Small intestine (tissue), 7 donors: ENCODE measurements around the gene OR5B2. TPM values are rescaled to one million over a fixed set of nuclear protein-coding genes. Genes with fewer than 3 reads are reported as not detected.

ENCODE experiments used
- DNase-seq, 2 donors: peaks; one replicate each; pipeline versions ENCODE4 v3.0.0 to v3.0.0-alpha.2; 2013
- FAIRE-seq: peaks from 2 replicates; lab custom pipeline; 2012; peaks lifted over from hg19 to GRCh38; lab: Jason Lieb, UNC
- H3K27ac ChIP-seq, 3 donors: one replicate each; pipeline ENCODE4 v1.5.1; 2013; ENCODE audit warnings: low read length in 2 of 3, mild to moderate bottlenecking in 2 of 3, control low read depth in 1 of 3, inconsistent platforms in 1 of 3, low read depth in 1 of 3, moderate library complexity in 1 of 3
- H3K27me3 ChIP-seq, 3 donors: one replicate each; pipeline ENCODE4 v1.6.1; 2013; ENCODE audit warnings: low read length in 3 of 3, inconsistent platforms in 1 of 3; ENCODE audit not compliant: control insufficient read depth in 3 of 3, insufficient read depth in 3 of 3
- H3K36me3 ChIP-seq, 3 donors: one replicate each; pipeline ENCODE4 v1.6.1; 2013; ENCODE audit warnings: low read length in 3 of 3, inconsistent platforms in 1 of 3, low read depth in 1 of 3, mild to moderate bottlenecking in 1 of 3, moderate library complexity in 1 of 3; ENCODE audit not compliant: control insufficient read depth in 3 of 3, insufficient read depth in 2 of 3
- H3K4me1 ChIP-seq, 3 donors: one replicate each; pipeline ENCODE4 v1.6.1; 2013; ENCODE audit warnings: low read length in 2 of 3, inconsistent platforms in 1 of 3, low read depth in 1 of 3, mild to moderate bottlenecking in 1 of 3, moderate library complexity in 1 of 3; ENCODE audit not compliant: control insufficient read depth in 3 of 3, insufficient read depth in 2 of 3
- H3K4me3 ChIP-seq, 3 donors: one replicate each; pipeline ENCODE4 v1.5.1; 2013; ENCODE audit warnings: low read length in 3 of 3, control low read depth in 1 of 3, inconsistent platforms in 1 of 3, low read depth in 1 of 3, mild to moderate bottlenecking in 1 of 3, moderate library complexity in 1 of 3
- H3K9me3 ChIP-seq, 2 donors: one replicate each; pipeline ENCODE4 v1.6.1; 2013; ENCODE audit warnings: low read depth in 1 of 2, low read length in 1 of 2; ENCODE audit not compliant: control insufficient read depth in 2 of 2, insufficient read depth in 1 of 2
- WGBS, 3 donors: extraction: QIAGEN DNeasy Blood & Tissue Kit; methylation state at CpG; one replicate each; pipeline ENCODE4 v1.1.7; 2013; 5-methylcytosine and 5-hydroxymethylcytosine counted together
- polyA plus RNA-seq, 4 donors: library from polyadenylated mRNA; stranded (reverse) in 3 of 4; unstranded in 1 of 4; fragments of 200-250 nt in 3 of 4; fragments of 120-200 nt in 1 of 4; gene quantifications; one replicate each; pipeline versions ENCODE4 v1.2.1 to v1.2.3, GENCODE V29; 2013
- donor health status: healthy with polysubstance abuse.
- donor health status: control.
- donor health status: control.
- donor health status: Bipolar disorder and iron deficiency.
- donor health status: healthy.

The OR5B2 gene
- polyA plus RNA-seq, 4 donors, result not detected

GRCh38 chr11:58390551-58391063 lies 37.3 kb downstream of the OR5B2 start:
- no peaks in the 10 kb centered on the region for H3K36me3 ChIP-seq
- no peak overlapping the region for H3K4me3 ChIP-seq
- DNase-seq, result no peak
- 76 to 85% (median 82%) methylated on average over 17 to 18 of the region's 18 CpGs for WGBS, 3 donors
- FAIRE-seq, result no peak
- no peaks in the 10 kb centered on the region for H3K4me1 ChIP-seq
- no peak overlapping the region for H3K27ac ChIP-seq
- H3K9me3 ChIP-seq, result peaks cover 0 to 10% of the 10 kb centered on the region in 2 donors
- H3K27me3 ChIP-seq, result no peaks in the 10 kb centered on the region

Other genes with a start within 250 kb of the OR5B2 start
- gene OR9Q2, start 239.1 kb downstream of the OR5B2 start, polyA plus RNA-seq, result not detected
- not detected for gene OR1S2, start 224.0 kb downstream of the OR5B2 start, polyA plus RNA-seq
- gene OR1S1, start 215.4 kb downstream of the OR5B2 start, polyA plus RNA-seq, result not detected
- gene OR10Q1, start 199.2 kb downstream of the OR5B2 start, polyA plus RNA-seq, result under 1 TPM in 1 of 4 donors, not detected in 3; 0.04 TPM
- gene OR10W1, start 159.9 kb downstream of the OR5B2 start, polyA plus RNA-seq, result not detected
- not detected for gene OR5B17, start 69.1 kb downstream of the OR5B2 start, polyA plus RNA-seq
- gene OR5B3, start 21.2 kb downstream of the OR5B2 start, polyA plus RNA-seq, result not detected
- not detected for gene OR5B12, start 14.1 kb upstream of the OR5B2 start, polyA plus RNA-seq
- not detected for gene OR5B21, start 80.0 kb upstream of the OR5B2 start, polyA plus RNA-seq
- gene LPXN, start 147.7 kb upstream of the OR5B2 start, polyA plus RNA-seq, result 10 to 100 TPM in 2 of 4 donors, 1 to 10 TPM in 2; 5.3 to 14.0 (median 8.6) TPM
- 10 to 100 TPM; 24.8 to 51.2 (median 27.9) TPM for gene ZFP91, start 150.9 kb upstream of the OR5B2 start, polyA plus RNA-seq
- gene CNTF, start 194.5 kb upstream of the OR5B2 start, polyA plus RNA-seq, result under 1 TPM in 2 of 4 donors, not detected in 2; 0.63 to 0.78 TPM